PC-3 (cell line): ENCODE data around the gene RFT1. TPM values are rescaled to one million over a fixed set of nuclear protein-coding genes. Genes with fewer than 3 reads are reported as not detected.
A peak's percentile ranks its signal among the peaks of the same experiment; 100 is the strongest.

ENCODE experiments used
- ATAC-seq: fragments of 200-7000 bp; cut with Tn5 transposase; 2 replicates; pipeline ENCODE4 v1.9.1; 2020; ENCODE audit warnings: mild to moderate bottlenecking, moderate library complexity
- BruUV-seq: library from RNA; stranded (reverse); fragments of 400-500 nt; replicated peaks from 2 replicates; lab custom pipeline; 2021; lab: Mats Ljungman, UMichigan
- CTCF ChIA-PET: fragments of 300-600 bp; sonication (Branson Sonifier 250); formaldehyde crosslinking; loops from one replicate; lab custom pipeline; 2022; ENCODE audit warnings: antibody characterized with exemption; lab: Charles Lee
- POLR2A ChIA-PET: fragments of 300-600 bp; sonication (Branson Sonifier 250); formaldehyde crosslinking; loops from one replicate; lab custom pipeline; 2022; ENCODE audit warnings: antibody characterized with exemption; ENCODE audit not compliant: unreplicated experiment; lab: Charles Lee
- DNase-seq: peaks from one replicate; pipeline ENCODE4 v3.0.0-alpha.2; 2015
- H2AFZ ChIP-seq: fragments of 300-600 bp; sonication (generic); 2 replicates; pipeline ENCODE4 v1.6.0; 2016; ENCODE audit warnings: antibody characterized with exemption, low read length
- H3F3A ChIP-seq: fragments of 300-600 bp; sonication (generic); one replicate; pipeline ENCODE4 v1.6.0; 2017; ENCODE audit warnings: antibody characterized with exemption, low read length, control low read depth, mild to moderate bottlenecking; ENCODE audit not compliant: unreplicated experiment
- H3K27ac ChIP-seq: fragments of 300-600 bp; sonication (generic); 2 replicates; pipeline ENCODE4 v1.5.1; 2016; ENCODE audit warnings: mild to moderate bottlenecking, low read length
- H3K27me3 ChIP-seq: fragments of 300-600 bp; sonication (generic); 2 replicates; pipeline ENCODE4 v1.6.1; 2016; ENCODE audit warnings: low read length, mixed read lengths
- H3K36me3 ChIP-seq: fragments of 300-600 bp; sonication (generic); 2 replicates; pipeline ENCODE4 v1.6.1; 2016; ENCODE audit warnings: low read depth, mixed run types, low read length, mixed read lengths
- H3K4me1 ChIP-seq: fragments of 300-600 bp; sonication (generic); 2 replicates; pipeline ENCODE4 v1.5.1; 2016; ENCODE audit warnings: low read length; ENCODE audit not compliant: insufficient read depth
- H3K4me2 ChIP-seq: fragments of 300-600 bp; sonication (generic); 2 replicates; pipeline ENCODE4 v1.6.0; 2016; ENCODE audit warnings: low read length
- H3K4me3 ChIP-seq: fragments of 300-600 bp; sonication (generic); 2 replicates; pipeline ENCODE4 v1.5.1; 2016; ENCODE audit warnings: mild to moderate bottlenecking, low read length, mixed read lengths
- H3K79me2 ChIP-seq: fragments of 300-600 bp; sonication (generic); 2 replicates; pipeline ENCODE4 v1.6.1; 2017; ENCODE audit warnings: low read length, mixed read lengths
- H3K9ac ChIP-seq: fragments of 300-600 bp; sonication (generic); 2 replicates; pipeline ENCODE4 v1.6.0; 2016; ENCODE audit warnings: mild to moderate bottlenecking, low read length
- H3K9me2 ChIP-seq: fragments of 300-600 bp; sonication (generic); replicated peaks from 2 replicates; pipeline ENCODE4 v1.6.1; 2016; ENCODE audit warnings: mixed run types, low read length, mixed read lengths
- H3K9me3 ChIP-seq: fragments of 300-600 bp; sonication (generic); 2 replicates; pipeline ENCODE4 v1.6.1; 2016; ENCODE audit warnings: low read length, mixed read lengths
- H4K20me1 ChIP-seq: fragments of 300-600 bp; sonication (generic); 2 replicates; pipeline ENCODE4 v1.6.1; 2016; ENCODE audit warnings: low read length, mixed read lengths
- EZH2 ChIP-seq: fragments of 300-600 bp; sonication (generic); IDR thresholded peaks from one replicate; pipeline ENCODE4 v1.6.1; 2017; ENCODE audit warnings: antibody characterized with exemption, mild to moderate bottlenecking, low read length; ENCODE audit not compliant: unreplicated experiment
- EZH2phosphoT487 ChIP-seq: fragments of 300-600 bp; sonication (generic); IDR thresholded peaks from 2 replicates; pipeline ENCODE4 v1.6.1; 2018; ENCODE audit warnings: mild to moderate bottlenecking, antibody characterized with exemption, low read length, borderline replicate concordance
- intact Hi-C: fragments of 100-400 bp; cut with micrococcal nuclease; formaldehyde crosslinking; loops from 2 replicates; pipeline ENCODE4 v1.9.0; 2023
- total RNA-seq: library from RNA; depleted of rRNA; stranded (reverse); fragments of >200 nt; gene quantifications from 2 replicates; pipeline ENCODE4 v1.2.3, GENCODE V29; 2014
- TF ChIP-seq, protein P1 (sequence below): fragments of 300-600 bp; sonication (generic); conservative IDR thresholded peaks from 2 replicates; pipeline ENCODE4 v1.5.1; 2017; ENCODE audit warnings: antibody characterized with exemption, low read depth, mild to moderate bottlenecking, low read length

The RFT1 gene
- total RNA-seq, 1 experiment from 2014 or later = 24.6 TPM

DNA sequence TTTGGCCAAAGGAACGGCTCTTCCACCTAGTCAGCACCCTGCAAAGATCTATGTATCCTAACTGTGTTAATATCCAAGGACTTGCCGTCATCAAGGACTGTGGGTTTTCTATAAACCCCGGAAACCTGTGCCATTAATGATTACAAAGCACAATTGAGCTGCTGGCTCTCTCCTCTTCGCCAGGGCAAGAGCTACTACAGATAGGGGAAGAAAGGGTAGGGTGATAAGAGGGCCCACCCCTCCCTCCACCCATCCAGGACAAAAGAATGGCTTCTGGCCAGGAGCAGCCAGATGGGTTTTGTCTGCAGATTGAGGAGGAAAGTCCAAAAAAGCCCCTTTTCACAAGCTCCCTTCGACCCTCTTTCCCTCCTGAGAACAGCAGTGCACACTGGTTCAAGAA lies 9.9 kb downstream of the RFT1 start:
- POLR2A ChIA-PET = no interaction called here
- H3K27me3 ChIP-seq = no peaks in the 10 kb centered on the region
- no peak overlapping the region for H3K4me3 ChIP-seq
- intact Hi-C loops = no loop called here
- H3K79me2 ChIP-seq = no peaks in the 10 kb centered on the region
- H3K27ac ChIP-seq = no peak overlapping the region
- no peaks in the 10 kb centered on the region for H3K9me3 ChIP-seq
- DNase-seq (no peak), ATAC-seq (no peak)
- CTCF ChIA-PET = no interaction called here
- peaks cover 46% of the 10 kb centered on the region for H3K36me3 ChIP-seq
- no peak overlapping the region for H3K4me2 ChIP-seq
- peaks cover 5% of the 10 kb centered on the region for H3K4me1 ChIP-seq
- H2AFZ ChIP-seq = no peak overlapping the region
- no peak overlapping the region for H3K9ac ChIP-seq
- TF ChIP-seq, protein P1, sequence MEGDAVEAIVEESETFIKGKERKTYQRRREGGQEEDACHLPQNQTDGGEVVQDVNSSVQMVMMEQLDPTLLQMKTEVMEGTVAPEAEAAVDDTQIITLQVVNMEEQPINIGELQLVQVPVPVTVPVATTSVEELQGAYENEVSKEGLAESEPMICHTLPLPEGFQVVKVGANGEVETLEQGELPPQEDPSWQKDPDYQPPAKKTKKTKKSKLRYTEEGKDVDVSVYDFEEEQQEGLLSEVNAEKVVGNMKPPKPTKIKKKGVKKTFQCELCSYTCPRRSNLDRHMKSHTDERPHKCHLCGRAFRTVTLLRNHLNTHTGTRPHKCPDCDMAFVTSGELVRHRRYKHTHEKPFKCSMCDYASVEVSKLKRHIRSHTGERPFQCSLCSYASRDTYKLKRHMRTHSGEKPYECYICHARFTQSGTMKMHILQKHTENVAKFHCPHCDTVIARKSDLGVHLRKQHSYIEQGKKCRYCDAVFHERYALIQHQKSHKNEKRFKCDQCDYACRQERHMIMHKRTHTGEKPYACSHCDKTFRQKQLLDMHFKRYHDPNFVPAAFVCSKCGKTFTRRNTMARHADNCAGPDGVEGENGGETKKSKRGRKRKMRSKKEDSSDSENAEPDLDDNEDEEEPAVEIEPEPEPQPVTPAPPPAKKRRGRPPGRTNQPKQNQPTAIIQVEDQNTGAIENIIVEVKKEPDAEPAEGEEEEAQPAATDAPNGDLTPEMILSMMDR = no peak
- TF ChIP-seq EZH2 = no peak
- no peak for TF ChIP-seq EZH2phosphoT487
- no peaks in the 10 kb centered on the region for H3F3A ChIP-seq
- H3K9me2 ChIP-seq = no peaks in the 10 kb centered on the region
- H4K20me1 ChIP-seq = no peaks in the 10 kb centered on the region
- BruUV-seq = no TSS peak

DNA sequence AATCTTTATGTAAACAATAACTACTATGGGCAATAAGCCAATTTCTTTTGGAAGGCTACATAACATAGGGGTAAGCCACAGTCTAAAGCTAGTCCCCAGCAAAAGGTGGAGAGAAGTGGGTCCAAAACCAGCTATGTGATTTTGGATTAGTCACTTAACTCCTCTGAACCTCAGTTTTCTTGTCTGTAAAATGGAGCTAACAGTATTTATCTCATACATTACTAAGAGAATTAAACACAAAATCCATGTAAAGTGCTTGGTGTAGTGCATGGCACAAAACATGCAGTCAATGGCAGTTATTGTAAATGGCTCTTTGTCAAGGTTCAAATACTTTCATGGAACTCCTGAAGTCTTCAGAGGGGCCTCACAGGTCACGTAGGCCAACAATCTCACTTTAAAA lies 13.3 kb downstream of the RFT1 start:
- POLR2A ChIA-PET = no interaction called here

More for the DNA sequence above, 13.3 kb downstream of the RFT1 start:
- Histone ChIP-seq H2AFZ (no peak overlapping the region), H3K9ac (no peak overlapping the region), H3K79me2 (no peaks in the 10 kb centered on the region), H3F3A (peaks cover 5% of the 10 kb centered on the region), H3K27me3 (no peaks in the 10 kb centered on the region), H3K4me2 (no peak overlapping the region), H3K36me3 (peaks cover 37% of the 10 kb centered on the region), H3K27ac (no peak overlapping the region), H3K9me3 (no peaks in the 10 kb centered on the region), H3K4me1 (peaks cover 33% of the 10 kb centered on the region), H4K20me1 (no peaks in the 10 kb centered on the region), H3K4me3 (no peak overlapping the region), H3K9me2 (no peaks in the 10 kb centered on the region)
- peak; percentile 26 for DNase-seq
- BruUV-seq = no TSS peak
- TF ChIP-seq EZH2phosphoT487 = no peak
- no peak for TF ChIP-seq EZH2
- TF ChIP-seq, protein P1 = no peak
- intact Hi-C loops = no loop called here
- CTCF ChIA-PET = interaction anchor here (0.6 kb wide), 1 partner anchor 70 kb away, joined by 4 read pairs; no protein-coding TSS in a partner anchor
- no peak for ATAC-seq
